GM12892 (cell line): ENCODE data around the gene DPP6.

Source experiments
- DNase-seq: peaks from one replicate; pipeline ENCODE4 v3.0.0; 2011; ENCODE audit not compliant: insufficient read length
- FAIRE-seq: peaks from 2 replicates; lab custom pipeline; 2011; peaks lifted over from hg19 to GRCh38; lab: Jason Lieb, UNC
- POLR2A ChIP-seq: IDR thresholded peaks from 2 replicates; pipeline ENCODE4 v1.6.1; 2011; ENCODE audit warnings: low read depth, low read length, control low read depth
- POLR2AphosphoS5 ChIP-seq: IDR thresholded peaks from 2 replicates; pipeline ENCODE4 v1.6.1; 2011; ENCODE audit warnings: low read depth, low read length, control low read depth
- TAF1 ChIP-seq: IDR thresholded peaks from 2 replicates; pipeline ENCODE4 v1.6.1; 2011; ENCODE audit warnings: low read depth, mild to moderate bottlenecking, control low read depth, low read length, borderline replicate concordance

DPP6 gene

DNA sequence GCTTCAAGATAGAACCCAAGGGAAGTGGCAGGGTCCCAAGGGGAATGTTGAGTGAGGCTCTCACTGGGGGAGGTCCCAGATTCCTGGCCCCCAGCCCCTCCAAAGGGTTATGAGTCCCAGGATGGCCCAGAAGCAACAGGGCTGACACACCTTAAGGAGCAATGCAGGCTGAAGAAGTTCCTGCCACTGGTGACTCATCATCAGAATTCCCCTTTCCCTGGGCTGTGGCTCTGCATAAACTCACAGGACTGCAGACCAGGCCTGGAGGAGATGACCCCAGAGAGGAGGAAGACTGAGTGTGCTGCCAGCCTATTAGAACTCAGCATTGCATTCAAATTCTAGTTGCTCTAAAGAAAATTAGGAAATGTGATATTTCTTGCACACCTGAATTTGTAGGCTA is 126.7 kb downstream of the DPP6 start:
- no peak for FAIRE-seq
- no peak for DNase-seq
- TF ChIP-seq POLR2A, result no peak
- TF ChIP-seq TAF1, result no peak
- no peak for TF ChIP-seq POLR2AphosphoS5

DNA sequence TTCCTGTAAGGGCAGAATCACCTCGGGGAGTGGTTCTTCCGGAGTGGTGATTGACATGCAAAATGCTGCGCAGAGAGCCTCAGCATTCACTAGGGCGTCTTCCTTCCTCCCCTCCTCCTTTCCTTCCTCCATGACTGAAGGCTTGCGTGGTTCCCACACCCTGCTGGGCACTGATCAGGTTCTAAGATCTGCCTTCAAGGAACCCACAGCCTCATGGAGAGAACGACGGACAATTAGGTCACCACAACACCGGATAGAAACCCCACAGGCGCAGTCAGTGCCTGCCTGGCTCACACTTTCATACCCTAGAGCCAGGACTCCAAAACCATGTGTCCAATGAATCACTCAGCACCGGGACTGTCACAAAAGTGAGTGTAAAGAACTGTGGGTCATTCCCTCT is 131.3 kb downstream of the DPP6 start:
- DNase-seq (no peak), FAIRE-seq (no peak)
- TF ChIP-seq TAF1 (no peak), POLR2A (no peak)

- no peak for DNase-seq
- TF ChIP-seq TAF1 (no peak), POLR2A (no peak), POLR2AphosphoS5 (no peak)
These were observed 131.7 kb downstream of the DPP6 start for GRCh38 chr7:154183946-154184345.

GRCh38 chr7:154186811-154187210 is 134.6 kb downstream of the DPP6 start:
- TF ChIP-seq POLR2AphosphoS5, result no peak
- no peak for TF ChIP-seq TAF1
- no peak for TF ChIP-seq POLR2A

More at GRCh38 chr7:154183946-154184345, 131.7 kb downstream of the DPP6 start:
- FAIRE-seq, result no peak

GRCh38 chr7:154188330-154188729 is 136.1 kb downstream of the DPP6 start:
- TF ChIP-seq POLR2AphosphoS5, result no peak
- no peak for TF ChIP-seq TAF1
- TF ChIP-seq POLR2A, result no peak
- no peak for DNase-seq
- no peak for FAIRE-seq

More at GRCh38 chr7:154186811-154187210, 134.6 kb downstream of the DPP6 start:
- DNase-seq (no peak), FAIRE-seq (no peak)

- DNase-seq (no peak), FAIRE-seq (no peak)
- TF ChIP-seq POLR2AphosphoS5, result no peak
- TF ChIP-seq POLR2A, result no peak
- TF ChIP-seq TAF1, result no peak
These were observed 143.1 kb downstream of the DPP6 start for GRCh38 chr7:154195266-154195665.

- TF ChIP-seq TAF1 (no peak), POLR2AphosphoS5 (no peak), POLR2A (no peak)
- no peak for DNase-seq
- FAIRE-seq, result no peak
These were observed 146.3 kb downstream of the DPP6 start for GRCh38 chr7:154198481-154198880.

DNA sequence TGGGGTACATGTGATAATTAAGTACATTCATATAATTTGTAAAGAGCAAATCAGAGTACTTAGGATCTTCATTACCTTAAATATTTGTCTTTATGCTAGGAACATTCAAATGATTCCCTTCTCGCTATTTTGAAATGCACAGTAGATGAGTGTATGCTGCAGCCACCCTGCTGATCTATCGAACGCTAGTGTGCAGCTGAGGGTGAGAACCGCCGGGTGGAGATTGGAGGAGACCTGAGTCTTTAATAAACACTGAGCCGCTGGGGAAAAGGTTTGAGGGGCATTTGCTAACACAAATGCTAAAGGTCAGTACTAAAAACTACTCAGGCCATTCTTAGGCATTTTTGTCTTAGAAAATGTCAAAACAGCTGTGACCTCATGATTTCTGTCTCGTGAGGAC is 148.0 kb downstream of the DPP6 start:
- FAIRE-seq, result no peak
- TF ChIP-seq POLR2A, result no peak
- no peak for TF ChIP-seq POLR2AphosphoS5
- TF ChIP-seq TAF1, result no peak

GRCh38 chr7:154202002-154202401 is 149.8 kb downstream of the DPP6 start:
- TF ChIP-seq POLR2A (no peak), POLR2AphosphoS5 (no peak), TAF1 (no peak)
- FAIRE-seq, result no peak
- no peak for DNase-seq

More for the DNA sequence above, 148.0 kb downstream of the DPP6 start:
- no peak for DNase-seq

DNA sequence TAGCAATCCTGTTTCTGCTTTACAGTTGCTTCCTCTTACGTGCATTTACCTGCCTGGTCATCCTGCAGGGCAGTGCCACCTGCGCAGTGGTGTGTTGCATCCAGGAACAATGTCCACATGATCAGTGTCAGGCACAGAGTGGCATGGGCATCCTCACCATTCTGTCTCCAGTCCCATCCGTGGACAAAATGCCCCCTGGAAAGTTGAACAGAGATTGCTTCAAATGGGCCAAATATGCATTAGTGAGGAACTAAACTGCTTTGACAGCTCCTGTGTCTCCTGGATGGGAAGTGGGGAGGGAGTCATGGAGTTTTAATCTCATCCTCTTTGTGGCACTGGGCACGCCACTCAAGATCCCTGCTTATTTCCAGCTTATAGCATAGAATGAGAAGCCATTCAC is 151.8 kb downstream of the DPP6 start:
- FAIRE-seq (no peak), DNase-seq (no peak)
- TF ChIP-seq POLR2A, result no peak
- no peak for TF ChIP-seq POLR2AphosphoS5
- TF ChIP-seq TAF1, result no peak

DNA sequence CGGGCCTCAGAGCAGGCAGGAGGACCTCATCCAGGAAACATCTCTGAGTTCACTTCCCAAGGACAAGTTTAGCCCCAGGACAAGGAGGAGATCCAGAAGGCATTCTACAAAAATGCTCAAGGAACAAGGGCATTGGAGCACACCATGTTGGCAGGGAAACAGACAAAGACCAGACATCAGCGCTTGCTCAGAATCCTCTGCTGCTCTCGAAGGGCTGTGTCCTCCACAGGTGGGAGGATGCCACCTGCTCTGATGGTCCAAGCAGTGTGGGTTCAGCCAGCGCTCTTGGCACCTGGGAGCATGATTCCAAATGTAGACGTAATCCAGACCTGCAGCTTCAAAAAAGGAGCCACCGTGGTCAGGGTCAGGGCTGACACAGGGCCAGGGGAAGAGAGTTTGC is 160.7 kb downstream of the DPP6 start:
- FAIRE-seq (no peak), DNase-seq (no peak)
- TF ChIP-seq POLR2A (no peak), TAF1 (no peak), POLR2AphosphoS5 (no peak)

- DNase-seq (no peak), FAIRE-seq (no peak)
- TF ChIP-seq TAF1, result no peak
- TF ChIP-seq POLR2A, result no peak
- TF ChIP-seq POLR2AphosphoS5, result no peak
These were observed 165.6 kb downstream of the DPP6 start for GRCh38 chr7:154217688-154218340.

GRCh38 chr7:154231732-154232131 is 179.5 kb downstream of the DPP6 start:
- no peak for TF ChIP-seq POLR2A
- TF ChIP-seq TAF1, result no peak
- TF ChIP-seq POLR2AphosphoS5, result no peak
- DNase-seq (no peak), FAIRE-seq (no peak)
